Trophoblast cell (in vitro differentiated cells and primary cell): ENCODE results near the gene MYO1E.

Source experiments
- DNase-seq, 2 donors: peaks; one replicate each; pipeline ENCODE4 v3.0.0-alpha.2; 2016
- H2AFZ ChIP-seq: 2 replicates; pipeline ENCODE4 v1.6.1; 2013; ENCODE audit warnings: low read length, moderate library complexity, mild to moderate bottlenecking; ENCODE audit not compliant: insufficient read depth, poor library complexity
- H2AK5ac ChIP-seq: 2 replicates; pipeline ENCODE4 v1.6.1; 2013; ENCODE audit warnings: mild to moderate bottlenecking, low read length
- H2BK120ac ChIP-seq: 2 replicates; pipeline ENCODE4 v1.6.1; 2013; ENCODE audit warnings: low read length, mild to moderate bottlenecking, moderate library complexity; ENCODE audit not compliant: insufficient read depth, poor library complexity
- H2BK12ac ChIP-seq: 2 replicates; pipeline ENCODE4 v1.6.1; 2013; ENCODE audit warnings: mild to moderate bottlenecking, low read length, moderate library complexity
- H2BK5ac ChIP-seq: 2 replicates; pipeline ENCODE4 v1.6.1; 2013; ENCODE audit warnings: low read length, low read depth, moderate library complexity, mild to moderate bottlenecking; ENCODE audit not compliant: poor library complexity
- H3K14ac ChIP-seq: 2 replicates; pipeline ENCODE4 v1.6.1; 2013; ENCODE audit warnings: mild to moderate bottlenecking, low read length
- H3K18ac ChIP-seq: 2 replicates; pipeline ENCODE4 v1.6.1; 2013; ENCODE audit warnings: mild to moderate bottlenecking, low read length
- H3K23ac ChIP-seq: 2 replicates; pipeline ENCODE4 v1.6.1; 2013; ENCODE audit warnings: low read length
- H3K27ac ChIP-seq: 2 replicates; pipeline ENCODE4 v1.5.1; 2013; ENCODE audit warnings: low read depth, mild to moderate bottlenecking, inconsistent platforms, low read length, moderate library complexity
- H3K27me3 ChIP-seq: 2 replicates; pipeline ENCODE4 v1.6.1; 2013; ENCODE audit warnings: inconsistent platforms, mild to moderate bottlenecking, low read length, moderate library complexity; ENCODE audit not compliant: insufficient read depth
- H3K36me3 ChIP-seq, 2 experiments: 1 replicate in 1 of 2; 2 replicates in 1 of 2; pipeline ENCODE4 v1.6.1; 2013; ENCODE audit warnings: low read length in 2 of 2, mild to moderate bottlenecking in 2 of 2, moderate library complexity in 1 of 2; ENCODE audit not compliant: insufficient read depth in 2 of 2, control insufficient read depth in 1 of 2
- H3K4ac ChIP-seq: 2 replicates; pipeline ENCODE4 v1.6.1; 2013; ENCODE audit warnings: low read depth, mild to moderate bottlenecking, low read length, moderate library complexity
- H3K4me1 ChIP-seq, 2 experiments: 1 replicate in 1 of 2; 2 replicates in 1 of 2; pipeline ENCODE4 v1.6.1; 2013; ENCODE audit warnings: low read length in 2 of 2, mild to moderate bottlenecking in 2 of 2, moderate library complexity in 1 of 2; ENCODE audit not compliant: insufficient read depth in 2 of 2, control insufficient read depth in 1 of 2
- H3K4me2 ChIP-seq: 2 replicates; pipeline ENCODE4 v1.6.1; 2013; ENCODE audit warnings: inconsistent platforms, mild to moderate bottlenecking, low read length, moderate library complexity
- H3K4me3 ChIP-seq: 2 replicates; pipeline ENCODE4 v1.5.1; 2013; ENCODE audit warnings: mild to moderate bottlenecking, low read depth, low read length, inconsistent platforms
- H3K79me1 ChIP-seq: one replicate; pipeline ENCODE4 v1.6.1; 2013; ENCODE audit warnings: low read length
- H3K79me2 ChIP-seq: 2 replicates; pipeline ENCODE4 v1.6.1; 2013; ENCODE audit warnings: low read length, mild to moderate bottlenecking; ENCODE audit not compliant: control insufficient read depth, insufficient read depth, poor library complexity
- H3K9ac ChIP-seq: 2 replicates; pipeline ENCODE4 v1.6.1; 2013; ENCODE audit warnings: mild to moderate bottlenecking, low read length
- H3K9me3 ChIP-seq: 2 replicates; pipeline ENCODE4 v1.6.1; 2013; ENCODE audit warnings: low read depth, mild to moderate bottlenecking, control low read depth, inconsistent platforms, low read length; ENCODE audit not compliant: insufficient read depth
- H4K12ac ChIP-seq: 2 replicates; pipeline ENCODE4 v1.6.1; 2013; ENCODE audit warnings: low read depth, mild to moderate bottlenecking, low read length, moderate library complexity
- H4K8ac ChIP-seq: 2 replicates; pipeline ENCODE4 v1.6.1; 2013; ENCODE audit warnings: low read depth, mild to moderate bottlenecking, low read length, moderate library complexity
- H4K91ac ChIP-seq: one replicate; pipeline ENCODE4 v1.6.1; 2013; ENCODE audit warnings: low read depth, mild to moderate bottlenecking, low read length, moderate library complexity
- WGBS: extraction: QIAGEN DNeasy Blood & Tissue Kit; methylation state at CpG from one replicate; pipeline ENCODE4 v1.1.7; 2013; ENCODE audit warnings: missing lambda C conversion rate; ENCODE audit not compliant: insufficient read length, insufficient coverage; ENCODE audit errors: extremely low coverage; 5-methylcytosine and 5-hydroxymethylcytosine counted together

Gene MYO1E

DNA sequence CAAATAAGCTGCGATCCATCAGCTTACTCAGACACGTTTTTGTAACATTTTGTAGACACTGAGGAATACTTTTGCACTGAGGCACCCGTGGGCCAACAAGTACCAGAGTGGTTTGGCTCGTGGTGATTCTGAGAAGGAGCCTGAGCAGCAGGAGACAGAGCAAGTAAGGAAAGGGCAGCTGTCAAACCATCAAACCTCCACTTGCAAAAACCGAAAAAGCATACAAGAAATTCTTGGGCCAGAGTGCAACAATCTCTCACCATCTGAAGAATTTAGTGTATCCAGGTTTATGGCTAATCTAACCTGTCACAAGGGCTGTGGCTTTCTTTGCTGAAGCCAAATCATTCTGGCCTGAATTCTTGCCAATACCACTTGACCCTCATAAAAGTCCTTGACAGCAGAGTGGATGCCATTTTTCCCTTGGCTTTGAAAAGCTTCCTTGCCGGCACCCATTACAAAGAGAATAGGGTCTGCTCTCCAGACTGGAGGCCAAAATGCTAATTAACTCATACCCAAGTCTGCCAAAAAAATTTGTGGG lies 56.7 kb downstream of the MYO1E start:
- no peak overlapping the region for H2BK120ac ChIP-seq
- H3K9me3 ChIP-seq: no peaks in the 10 kb centered on the region
- H4K91ac ChIP-seq: no peak overlapping the region
- H3K23ac ChIP-seq: no peak overlapping the region
- H3K4ac ChIP-seq: no peak overlapping the region
- no peak overlapping the region for H3K9ac ChIP-seq
- no peaks in the 10 kb centered on the region for H3K4me1 ChIP-seq
- H3K18ac ChIP-seq: no peak overlapping the region
- no peak overlapping the region for H3K27ac ChIP-seq
- H4K8ac ChIP-seq: no peak overlapping the region
- no peak overlapping the region for H2BK5ac ChIP-seq
- H4K12ac ChIP-seq: no peak overlapping the region
- H2AFZ ChIP-seq: no peak overlapping the region
- DNase-seq: peak; percentile 48 to 72
- no peaks in the 10 kb centered on the region for H3K79me2 ChIP-seq
- H3K14ac ChIP-seq: no peak overlapping the region
- H2BK12ac ChIP-seq: no peak overlapping the region
- peaks cover 0 to 2% of the 10 kb centered on the region in 2 experiments for H3K36me3 ChIP-seq
- H2AK5ac ChIP-seq: no peak overlapping the region
- H3K4me3 ChIP-seq: no peak overlapping the region
- H3K4me2 ChIP-seq: no peak overlapping the region
- H3K79me1 ChIP-seq: no peaks in the 10 kb centered on the region
- no peaks in the 10 kb centered on the region for H3K27me3 ChIP-seq
- no CpG with 5 or more reads among the region's 6 CpGs for WGBS

DNA sequence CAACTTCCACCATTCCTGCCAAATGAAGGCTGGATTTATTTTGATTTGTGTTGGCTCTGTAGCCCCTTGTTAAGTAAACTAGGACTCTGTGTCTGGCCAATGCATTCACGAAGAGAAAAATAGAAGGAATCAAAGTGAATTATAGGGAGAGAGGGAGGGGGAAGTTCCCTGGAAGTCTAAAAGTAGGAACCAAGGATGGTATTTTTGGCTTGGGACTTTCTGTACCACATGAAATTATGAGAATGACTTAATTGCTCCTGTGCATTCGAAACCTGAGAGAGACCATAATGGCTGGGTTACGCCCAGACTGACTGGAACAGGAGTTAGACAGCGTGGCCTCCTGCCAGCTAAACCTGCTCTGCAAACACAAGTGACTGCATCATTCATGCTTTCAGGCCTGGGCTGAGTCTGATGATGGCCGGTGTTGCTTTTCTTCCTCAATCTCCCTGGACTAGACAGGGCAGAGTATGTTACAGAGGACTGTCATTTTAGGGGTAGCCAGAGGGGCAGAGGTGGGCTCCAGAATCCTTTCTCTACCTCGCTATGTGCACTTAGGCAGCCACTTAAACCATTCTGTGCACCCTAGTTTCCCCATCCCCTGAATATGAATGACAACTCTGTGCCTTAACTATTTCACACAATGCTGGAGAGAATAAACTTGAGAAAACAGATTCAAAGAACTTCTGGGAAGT lies 58.9 kb downstream of the MYO1E start:
- peaks cover 0 to 2% of the 10 kb centered on the region in 2 experiments for H3K36me3 ChIP-seq
- peak in 1 of 2 donors; percentile 35 for DNase-seq
- no peaks in the 10 kb centered on the region for H3K27me3 ChIP-seq
- no peak overlapping the region for H3K14ac ChIP-seq
- no peaks in the 10 kb centered on the region for H3K79me1 ChIP-seq
- WGBS: no CpG with 5 or more reads among the region's 6 CpGs
- no peak overlapping the region for H2BK12ac ChIP-seq
- no peak overlapping the region for H3K27ac ChIP-seq
- no peak overlapping the region for H2BK5ac ChIP-seq
- no peak overlapping the region for H4K91ac ChIP-seq
- H3K18ac ChIP-seq: no peak overlapping the region
- H3K4me1 ChIP-seq: no peaks in the 10 kb centered on the region
- no peak overlapping the region for H3K4me3 ChIP-seq
- no peak overlapping the region for H2AFZ ChIP-seq
- no peaks in the 10 kb centered on the region for H3K79me2 ChIP-seq
- H3K4ac ChIP-seq: no peak overlapping the region
- no peak overlapping the region for H4K12ac ChIP-seq
- no peak overlapping the region for H2BK120ac ChIP-seq
- H3K4me2 ChIP-seq: no peak overlapping the region
- H3K9ac ChIP-seq: no peak overlapping the region
- H3K23ac ChIP-seq: no peak overlapping the region
- no peak overlapping the region for H2AK5ac ChIP-seq
- H4K8ac ChIP-seq: no peak overlapping the region
- H3K9me3 ChIP-seq: no peaks in the 10 kb centered on the region

DNA sequence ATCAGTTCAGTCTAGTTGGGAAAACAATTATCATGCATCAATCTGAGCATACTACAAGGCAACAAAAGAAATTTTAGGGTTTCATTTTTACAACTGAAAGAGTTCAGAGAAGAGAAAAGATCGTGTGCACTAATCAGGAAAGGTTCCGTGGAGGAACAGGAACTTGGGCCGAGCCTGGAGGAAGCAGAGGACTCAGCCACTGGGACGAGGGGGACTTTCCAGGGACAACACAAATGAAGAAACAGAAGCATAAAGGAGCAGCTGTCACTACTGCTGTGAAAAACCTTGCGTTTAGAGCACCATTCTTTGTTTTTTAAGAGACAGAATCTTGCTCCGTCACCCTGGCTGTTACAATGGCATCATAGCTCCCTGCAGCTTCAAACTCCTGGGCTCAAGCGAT lies 60.5 kb downstream of the MYO1E start:
- Histone ChIP-seq H3K4me1 (no peaks in the 10 kb centered on the region), H3K4me3 (no peak overlapping the region), H3K9me3 (no peaks in the 10 kb centered on the region), H3K4me2 (no peak overlapping the region), H3K79me1 (no peaks in the 10 kb centered on the region), H3K36me3 (peaks cover 0 to 2% of the 10 kb centered on the region in 2 experiments), H4K12ac (no peak overlapping the region), H4K91ac (no peak overlapping the region), H2BK5ac (no peak overlapping the region), H2BK12ac (no peak overlapping the region), H3K14ac (no peak overlapping the region), H3K23ac (no peak overlapping the region), H3K27me3 (no peaks in the 10 kb centered on the region), H2BK120ac (no peak overlapping the region), H3K79me2 (no peaks in the 10 kb centered on the region), H2AK5ac (no peak overlapping the region), H3K4ac (no peak overlapping the region), H3K9ac (no peak overlapping the region), H3K18ac (no peak overlapping the region), H2AFZ (no peak overlapping the region), H4K8ac (no peak overlapping the region), H3K27ac (no peak overlapping the region)
- no CpG with 5 or more reads among the region's 7 CpGs for WGBS
- DNase-seq: no peak

DNA sequence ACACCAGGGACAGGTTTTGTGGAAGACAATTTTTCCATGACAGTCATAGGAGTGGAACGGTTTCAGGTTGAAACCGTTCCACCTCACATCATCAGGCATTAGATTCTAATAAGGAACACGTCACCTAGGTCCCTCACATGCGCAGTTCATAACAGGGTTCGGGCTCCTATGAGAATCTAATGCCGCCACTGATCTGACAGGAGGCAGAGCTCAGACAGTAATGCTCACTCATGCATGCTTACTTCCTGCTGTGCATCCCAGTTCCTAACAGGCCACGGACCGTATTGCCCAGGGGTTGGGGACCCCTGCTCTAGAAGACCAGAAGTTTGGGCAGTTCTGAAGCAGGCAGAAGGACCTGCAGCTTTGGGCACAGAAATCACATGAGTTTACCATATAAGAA lies 61.5 kb downstream of the MYO1E start:
- Histone ChIP-seq H4K12ac (no peak overlapping the region), H3K79me2 (no peaks in the 10 kb centered on the region), H4K91ac (no peak overlapping the region), H3K4me3 (no peak overlapping the region), H4K8ac (no peak overlapping the region), H2AFZ (no peak overlapping the region), H3K23ac (no peak overlapping the region), H3K79me1 (no peaks in the 10 kb centered on the region), H2BK5ac (no peak overlapping the region), H3K4ac (no peak overlapping the region), H3K14ac (no peak overlapping the region), H3K9ac (no peak overlapping the region), H3K27ac (no peak overlapping the region), H2BK12ac (no peak overlapping the region), H3K27me3 (no peaks in the 10 kb centered on the region), H2BK120ac (no peak overlapping the region), H3K4me2 (no peak overlapping the region), H3K18ac (no peak overlapping the region), H3K36me3 (peaks cover 0 to 2% of the 10 kb centered on the region in 2 experiments), H3K4me1 (no peaks in the 10 kb centered on the region), H2AK5ac (no peak overlapping the region), H3K9me3 (no peaks in the 10 kb centered on the region)
- no peak for DNase-seq
- no CpG with 5 or more reads among the region's 8 CpGs for WGBS
